Measurements from ENCODE around the gene MAP7D3.
"Not testable (repeated sequence)": the region's sequence is repeated elsewhere in the genome, so short reads cannot be mapped to it uniquely, and the experiment has no call there.

MAP7D3 gene

GRCh38 chrX:136251041-136251991, at the start of gene MAP7D3:
MAP7D3 (minus strand) TSS chrX:136251400; CDS start chrX:136251358, 42 bp downstream.
- peak; percentile 18 to 34 for DNase-seq (ENCODE audit: low read depth in 2 of 2)

- DNase-seq (ENCODE audit: low read depth in 2 of 2): not testable (repeated sequence)
These were observed 49.5 kb upstream of the MAP7D3 start, which contains the start of gene ADGRG4 for GRCh38 chrX:136300721-136301120. ADGRG4 (plus strand) TSS chrX:136300963; CDS start chrX:136308778, 7,815 bp downstream.

- DNase-seq (ENCODE audit: low read depth in 2 of 2): no peak
These were observed 44.2 kb upstream of the MAP7D3 start for GRCh38 chrX:136295380-136295779.

GRCh38 chrX:136292656-136293055, 41.5 kb upstream of the MAP7D3 start:
- DNase-seq (ENCODE audit: low read depth in 2 of 2): no peak

GRCh38 chrX:136291824-136292223, 40.6 kb upstream of the MAP7D3 start:
- no peak for DNase-seq (ENCODE audit: low read depth in 2 of 2)

GRCh38 chrX:136286375-136286774, 35.2 kb upstream of the MAP7D3 start:
- not testable (repeated sequence) for DNase-seq (ENCODE audit: low read depth in 2 of 2)

GRCh38 chrX:136275553-136275952, 24.4 kb upstream of the MAP7D3 start:
- DNase-seq (ENCODE audit: low read depth in 2 of 2): no peak

GRCh38 chrX:136273986-136274385, 22.8 kb upstream of the MAP7D3 start:
- no peak for DNase-seq (ENCODE audit: low read depth in 2 of 2)

- DNase-seq (ENCODE audit: low read depth in 2 of 2): no peak
These were observed 21.1 kb upstream of the MAP7D3 start for GRCh38 chrX:136272325-136272724.

GRCh38 chrX:136271300-136271699, 20.1 kb upstream of the MAP7D3 start:
- DNase-seq (ENCODE audit: low read depth in 2 of 2): no peak

- DNase-seq (ENCODE audit: low read depth in 2 of 2): no peak
These were observed 18.7 kb upstream of the MAP7D3 start for GRCh38 chrX:136269921-136270320.

GRCh38 chrX:136268051-136269048, 17.1 kb upstream of the MAP7D3 start:
- peak; percentile 5 to 14 for DNase-seq (ENCODE audit: low read depth in 2 of 2)

- no peak for DNase-seq (ENCODE audit: low read depth in 2 of 2)
These were observed 15.6 kb upstream of the MAP7D3 start for GRCh38 chrX:136266828-136267227.

GRCh38 chrX:136262812-136263315, 11.7 kb upstream of the MAP7D3 start:
- no peak for DNase-seq (ENCODE audit: low read depth in 2 of 2)

- DNase-seq (ENCODE audit: low read depth in 2 of 2): no peak
These were observed 11.0 kb upstream of the MAP7D3 start for GRCh38 chrX:136262243-136262642.

- no peak for DNase-seq (ENCODE audit: low read depth in 2 of 2)
These were observed 10.1 kb upstream of the MAP7D3 start for GRCh38 chrX:136261321-136261720.

- DNase-seq (ENCODE audit: low read depth in 2 of 2): no peak
These were observed 9.6 kb upstream of the MAP7D3 start for GRCh38 chrX:136260776-136261175.

GRCh38 chrX:136259543-136259942, 8.3 kb upstream of the MAP7D3 start:
- no peak for DNase-seq (ENCODE audit: low read depth in 2 of 2)

GRCh38 chrX:136258951-136259350, 7.8 kb upstream of the MAP7D3 start:
- no peak for DNase-seq (ENCODE audit: low read depth in 2 of 2)

GRCh38 chrX:136256026-136256425, 4.8 kb upstream of the MAP7D3 start:
- no peak for DNase-seq (ENCODE audit: low read depth in 2 of 2)

- no peak for DNase-seq (ENCODE audit: low read depth in 2 of 2)
These were observed 4.3 kb upstream of the MAP7D3 start for GRCh38 chrX:136255541-136255940.

Measured in stimulated activated CD8-positive, alpha-beta memory T cell treated with anti-CD3 and anti-CD28 coated beads, Interleukin-7, amount 100 ng/mL, for 1 hour (primary cell).